Measurements from ENCODE around the gene LRRC18.

Gene LRRC18

GRCh38 chr10:48939790-48940325 is at the start of gene LRRC18:
Gene LRRC18 (minus strand): TSS chr10:48939840. CDS start chr10:48914155, 25,685 bp downstream.
- DNase-seq = no peak

GRCh38 chr10:48985621-48986158 is 46.0 kb upstream of the LRRC18 start:
- no peak for DNase-seq

GRCh38 chr10:48983648-48984351 is 44.2 kb upstream of the LRRC18 start:
- no peak for DNase-seq

GRCh38 chr10:48982584-48982983 is 42.9 kb upstream of the LRRC18 start:
- no peak for DNase-seq

GRCh38 chr10:48981310-48981907 is 41.8 kb upstream of the LRRC18 start:
- no peak for DNase-seq

GRCh38 chr10:48978318-48978717 is 38.7 kb upstream of the LRRC18 start:
- DNase-seq = no peak

GRCh38 chr10:48976196-48976595 is 36.6 kb upstream of the LRRC18 start:
- no peak for DNase-seq

GRCh38 chr10:48974510-48975156 is 35.0 kb upstream of the LRRC18 start:
- DNase-seq = no peak

GRCh38 chr10:48973065-48973464 is 33.4 kb upstream of the LRRC18 start:
- DNase-seq = no peak

GRCh38 chr10:48970654-48971053 is 31.0 kb upstream of the LRRC18 start:
- DNase-seq = no peak

GRCh38 chr10:48970046-48970445 is 30.4 kb upstream of the LRRC18 start:
- DNase-seq = no peak

GRCh38 chr10:48968036-48968435 is 28.4 kb upstream of the LRRC18 start:
- DNase-seq = no peak

GRCh38 chr10:48965460-48965859 is 25.8 kb upstream of the LRRC18 start:
- no peak for DNase-seq

- DNase-seq = no peak
Observed at GRCh38 chr10:48964038-48964437, 24.4 kb upstream of the LRRC18 start.

GRCh38 chr10:48958598-48959190 is 19.1 kb upstream of the LRRC18 start:
- no peak for DNase-seq

GRCh38 chr10:48957361-48958151 is 17.9 kb upstream of the LRRC18 start:
- DNase-seq = no peak

- DNase-seq = no peak
Observed at GRCh38 chr10:48951707-48952106, 12.1 kb upstream of the LRRC18 start.

GRCh38 chr10:48948470-48949037 is 8.9 kb upstream of the LRRC18 start:
- no peak for DNase-seq

GRCh38 chr10:48947690-48948469 is 8.2 kb upstream of the LRRC18 start:
- DNase-seq = no peak

GRCh38 chr10:48946891-48947500 is 7.4 kb upstream of the LRRC18 start:
- DNase-seq = no peak

- DNase-seq = no peak
Observed at GRCh38 chr10:48946332-48946731, 6.7 kb upstream of the LRRC18 start.

Data from kidney glomerular epithelial cell (primary cell).